SK-N-MC (cell line): ENCODE results near the gene EMID1.

ENCODE experiments used
- DNase-seq: peaks from one replicate; pipeline ENCODE4 v3.0.0-alpha.2; 2011; ENCODE audit warnings: low read depth, low spot score
- H3K27ac ChIP-seq: fragments of 200-600 bp; sonication (generic); 2 replicates; pipeline ENCODE4 v1.5.1; 2016; ENCODE audit warnings: mixed run types
- H3K36me3 ChIP-seq: fragments of 200-600 bp; sonication (generic); 2 replicates; pipeline ENCODE4 v1.6.1; 2017; ENCODE audit warnings: antibody characterized with exemption, low read length, mixed read lengths; ENCODE audit not compliant: insufficient read depth
- H3K4me3 ChIP-seq: fragments of 200-600 bp; sonication (generic); 2 replicates; pipeline ENCODE4 v1.5.1; 2016
- H3K9ac ChIP-seq: fragments of 200-600 bp; sonication (generic); 2 replicates; pipeline ENCODE4 v1.8.0; 2017; ENCODE audit warnings: mixed run types, mixed read lengths; ENCODE audit not compliant: insufficient read length
- H3K9me3 ChIP-seq: fragments of 200-600 bp; sonication (generic); 2 replicates; pipeline ENCODE4 v1.6.1; 2017; ENCODE audit warnings: low read depth, mild to moderate bottlenecking, antibody characterized with exemption, low read length, moderate library complexity, mixed read lengths
- EZH2 ChIP-seq: fragments of 200-600 bp; sonication (generic); IDR thresholded peaks from one replicate; pipeline ENCODE4 v1.6.1; 2017; ENCODE audit warnings: antibody characterized with exemption
- FOXP2 ChIP-seq: optimal IDR thresholded peaks from 2 replicates; pipeline ENCODE3; 2011; ENCODE audit warnings: mild to moderate bottlenecking, moderate library complexity; ENCODE audit not compliant: insufficient read depth; ENCODE audit errors: extremely low read length, control extremely low read depth
- POLR2AphosphoS5 ChIP-seq: IDR thresholded peaks from 2 replicates; pipeline ENCODE4 v1.6.1; 2012; ENCODE audit warnings: mild to moderate bottlenecking, low read depth, low read length, borderline replicate concordance

Gene EMID1

GRCh38 chr22:29266564-29267461 is 61.1 kb downstream of the EMID1 start:
- peak overlapping the region; percentile 99 for H3K4me3 ChIP-seq
- no peaks in the 10 kb centered on the region for H3K9me3 ChIP-seq
- TF ChIP-seq EZH2 (no peak), POLR2AphosphoS5 (no peak; the same call in 1 of the 2 replicates), FOXP2 (no peak)
- no peak for DNase-seq
- peak overlapping the region; percentile 100 for H3K9ac ChIP-seq
- H3K27ac ChIP-seq: peak overlapping the region; percentile 100
- H3K36me3 ChIP-seq: peaks cover 58% of the 10 kb centered on the region

DNA sequence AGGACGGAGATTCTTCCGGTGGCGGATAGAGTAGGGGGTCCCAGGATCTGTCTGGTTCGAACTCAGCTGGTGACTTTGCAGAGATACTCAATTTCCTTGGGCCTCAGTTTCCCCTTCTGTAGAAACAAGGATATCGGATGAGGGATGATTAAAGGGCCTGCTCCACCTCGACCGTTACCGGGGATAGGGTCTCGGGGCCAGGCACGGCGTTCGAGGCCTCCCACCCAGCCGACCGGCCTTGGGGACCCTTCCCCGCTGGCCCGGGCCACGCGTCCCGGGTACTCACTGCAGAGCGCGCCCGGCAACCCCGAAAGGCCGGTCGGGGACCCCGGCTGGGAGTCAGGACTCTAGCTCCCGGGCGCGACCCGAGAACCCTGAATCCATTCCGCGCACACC is 61.8 kb downstream of the EMID1 start:
- H3K36me3 ChIP-seq: peaks cover 65% of the 10 kb centered on the region
- TF ChIP-seq FOXP2 (no peak), EZH2 (no peak), POLR2AphosphoS5 (no peak)

DNA sequence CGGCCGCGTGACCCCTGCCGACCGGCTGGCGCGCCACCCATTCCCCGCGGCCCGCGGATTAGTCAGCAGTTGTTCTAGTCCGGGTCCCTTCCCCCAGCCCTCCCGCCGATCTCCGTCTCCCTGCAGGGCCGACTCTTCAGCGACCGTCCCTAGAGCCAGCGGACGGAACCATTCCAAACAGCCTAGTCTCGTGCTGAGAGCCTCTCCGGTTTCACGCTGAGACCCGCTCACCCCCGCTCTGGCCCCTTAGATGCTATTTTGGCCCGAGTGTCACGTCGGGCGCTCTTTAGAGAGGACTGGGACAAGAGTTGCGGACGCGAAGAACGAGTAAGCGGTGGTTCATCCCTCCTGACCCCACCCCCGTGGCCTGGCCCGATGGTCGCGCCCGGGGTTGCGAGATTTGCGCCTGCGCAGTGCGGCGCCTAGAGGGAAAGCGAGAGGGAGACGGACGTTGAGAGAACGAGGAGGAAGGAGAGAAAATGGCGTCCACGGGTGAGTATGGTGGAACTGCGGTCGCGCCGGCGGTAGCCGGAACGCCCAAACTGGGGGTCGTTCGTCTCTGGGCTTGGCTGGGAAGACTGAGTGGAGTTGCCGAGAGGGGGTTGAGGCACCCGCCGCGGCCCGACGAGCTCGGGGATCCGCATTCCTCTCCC is 62.3 kb downstream of the EMID1 start, which contains the start of the genes EWSR1 and RHBDD3:
TSS of gene EWSR1 (plus strand) at position 411 of the 653 bp plus-strand sequence. CDS start at position 480, 69 bp downstream.
TSS of gene RHBDD3 (minus strand) at position 124 of the 653 bp plus-strand sequence. CDS start 2,355 bp downstream, outside the sequence.
- Histone ChIP-seq H3K9me3 (no peaks in the 10 kb centered on the region), H3K36me3 (peaks cover 70% of the 10 kb centered on the region), H3K9ac (peak within 1 kb of the TSS; percentile 100), H3K4me3 (peak within 1 kb of the TSS; percentile 99), H3K27ac (peak within 1 kb of the TSS; percentile 100)
- TF ChIP-seq POLR2AphosphoS5 (peak; percentile 89), FOXP2 (no peak)
- DNase-seq: peak; percentile 60

More for the DNA sequence above, 61.8 kb downstream of the EMID1 start:
- peak overlapping the region; percentile 99 for H3K4me3 ChIP-seq
- H3K27ac ChIP-seq: peak overlapping the region; percentile 100
- no peaks in the 10 kb centered on the region for H3K9me3 ChIP-seq
- peak overlapping the region; percentile 100 for H3K9ac ChIP-seq
- DNase-seq: no peak

DNA sequence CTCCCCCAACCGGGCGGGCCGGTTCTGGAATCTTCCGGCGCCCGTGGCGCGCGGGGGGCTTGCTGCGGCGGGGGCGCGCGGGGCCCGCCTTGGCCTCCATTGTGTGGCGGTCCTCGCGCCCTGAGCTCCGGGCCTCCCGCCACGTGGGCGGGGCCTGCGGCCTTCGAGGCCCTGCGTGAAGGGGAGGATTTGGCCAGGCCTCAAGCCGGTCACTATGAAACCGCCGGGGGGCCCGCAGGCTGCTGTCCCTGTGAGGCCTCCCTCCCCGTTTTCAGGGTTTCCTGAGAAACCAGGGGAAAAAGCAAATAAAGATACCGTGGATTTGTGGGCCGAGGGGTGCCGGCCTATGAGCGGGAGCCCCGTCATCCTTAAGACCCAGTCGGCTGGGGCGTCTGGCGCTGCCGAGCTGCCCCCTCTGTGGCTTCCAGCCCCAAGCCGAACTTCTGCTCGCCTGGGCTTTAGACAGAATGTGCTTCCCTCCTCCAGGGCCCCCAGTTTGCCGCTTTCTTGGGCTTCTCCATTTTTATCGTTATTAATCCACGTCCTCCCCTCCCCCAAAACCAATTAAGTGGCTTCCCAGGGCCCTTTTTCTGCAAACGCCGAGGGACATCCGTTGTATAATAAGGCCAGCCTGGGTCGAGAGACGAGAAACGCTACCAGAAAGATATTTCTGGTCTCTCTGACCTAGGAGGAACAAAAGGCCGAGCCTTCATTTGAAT is 63.0 kb downstream of the EMID1 start:
- H3K9me3 ChIP-seq: no peaks in the 10 kb centered on the region
- peak overlapping the region; percentile 100 for H3K27ac ChIP-seq
- H3K4me3 ChIP-seq: peak overlapping the region; percentile 99
- H3K9ac ChIP-seq: peak overlapping the region; percentile 100
- H3K36me3 ChIP-seq: peaks cover 74% of the 10 kb centered on the region
- no peak for TF ChIP-seq EZH2
- TF ChIP-seq POLR2AphosphoS5: no peak
- no peak for DNase-seq

- Histone ChIP-seq H3K36me3 (peaks cover 74% of the 10 kb centered on the region), H3K9me3 (no peaks in the 10 kb centered on the region), H3K9ac (peak overlapping the region; percentile 100), H3K27ac (peak overlapping the region; percentile 100), H3K4me3 (peak overlapping the region; percentile 99)
- no peak for DNase-seq
- TF ChIP-seq POLR2AphosphoS5 (no peak), FOXP2 (no peak), EZH2 (no peak)
Measured at GRCh38 chr22:29269230-29269604, 63.5 kb downstream of the EMID1 start.

DNA sequence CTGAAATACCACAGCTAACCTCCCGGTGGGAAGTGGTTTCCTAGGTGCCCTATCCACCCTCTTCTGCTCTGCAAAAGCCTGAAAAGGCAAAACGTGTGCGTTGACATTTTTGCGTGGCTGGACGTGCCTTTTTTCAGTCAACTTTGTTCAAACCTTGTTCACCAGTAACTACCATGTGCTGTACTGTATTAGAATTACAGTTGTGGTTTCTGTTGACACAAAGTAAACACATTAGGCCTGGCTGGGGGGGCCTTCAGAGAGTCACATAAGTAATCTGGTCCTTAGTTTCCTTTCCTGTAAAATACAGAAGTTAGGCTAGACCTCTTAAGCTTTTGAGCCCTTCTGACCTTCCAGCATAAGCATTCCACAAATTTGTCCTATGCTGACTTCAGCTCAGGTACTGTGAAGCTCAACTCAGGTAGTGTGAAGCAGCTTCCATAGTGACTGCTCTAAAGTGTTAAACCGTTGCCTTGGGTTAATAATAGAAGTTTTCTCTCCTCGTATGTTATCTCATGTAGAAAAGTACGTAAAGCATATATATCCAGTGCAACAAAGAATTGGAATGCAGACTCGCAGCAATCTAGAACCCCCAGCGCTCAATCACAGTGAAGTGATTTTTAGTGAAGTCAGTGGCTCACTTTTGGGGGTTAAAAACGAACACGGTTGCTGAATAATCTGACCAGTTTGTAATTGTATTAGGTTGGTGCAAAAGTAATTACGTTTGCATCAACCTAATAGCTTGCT is 64.2 kb downstream of the EMID1 start:
- no peak for TF ChIP-seq EZH2
- TF ChIP-seq FOXP2: no peak
- no peak for TF ChIP-seq POLR2AphosphoS5
- H3K9ac ChIP-seq: peak overlapping the region; percentile 100
- no peaks in the 10 kb centered on the region for H3K9me3 ChIP-seq
- peaks cover 77% of the 10 kb centered on the region for H3K36me3 ChIP-seq
- H3K27ac ChIP-seq: 0 out of 2 replicates have a peak overlapping the region, but pooled peaks have one; percentile 14
- no peak for DNase-seq
- peak overlapping the region; percentile 99 for H3K4me3 ChIP-seq

- TF ChIP-seq EZH2: no peak
- no peak for TF ChIP-seq FOXP2
- 0 out of 2 replicates have a peak, but pooled peaks have one; percentile 7 for TF ChIP-seq POLR2AphosphoS5
- H3K27ac ChIP-seq: peak overlapping the region; percentile 16; the same call in 1 of the 2 replicates
Measured at GRCh38 chr22:29270475-29271271, 65.0 kb downstream of the EMID1 start.

More at GRCh38 chr22:29270475-29271271, 65.0 kb downstream of the EMID1 start:
- peaks cover 77% of the 10 kb centered on the region for H3K36me3 ChIP-seq
- no peaks in the 10 kb centered on the region for H3K9me3 ChIP-seq
- DNase-seq: no peak
- H3K4me3 ChIP-seq: peak overlapping the region; percentile 99
- peak overlapping the region; percentile 100 for H3K9ac ChIP-seq
